Kidney tubule cell (primary cell): ENCODE data around the gene TFAP2C.
A peak's percentile ranks its signal among the peaks of the same experiment; 100 is the strongest.

Experiments used
- DNase-seq: peaks from one replicate; pipeline ENCODE4 v3.0.0-alpha.2; 2018; ENCODE audit warnings: low spot score

The TFAP2C gene

DNA sequence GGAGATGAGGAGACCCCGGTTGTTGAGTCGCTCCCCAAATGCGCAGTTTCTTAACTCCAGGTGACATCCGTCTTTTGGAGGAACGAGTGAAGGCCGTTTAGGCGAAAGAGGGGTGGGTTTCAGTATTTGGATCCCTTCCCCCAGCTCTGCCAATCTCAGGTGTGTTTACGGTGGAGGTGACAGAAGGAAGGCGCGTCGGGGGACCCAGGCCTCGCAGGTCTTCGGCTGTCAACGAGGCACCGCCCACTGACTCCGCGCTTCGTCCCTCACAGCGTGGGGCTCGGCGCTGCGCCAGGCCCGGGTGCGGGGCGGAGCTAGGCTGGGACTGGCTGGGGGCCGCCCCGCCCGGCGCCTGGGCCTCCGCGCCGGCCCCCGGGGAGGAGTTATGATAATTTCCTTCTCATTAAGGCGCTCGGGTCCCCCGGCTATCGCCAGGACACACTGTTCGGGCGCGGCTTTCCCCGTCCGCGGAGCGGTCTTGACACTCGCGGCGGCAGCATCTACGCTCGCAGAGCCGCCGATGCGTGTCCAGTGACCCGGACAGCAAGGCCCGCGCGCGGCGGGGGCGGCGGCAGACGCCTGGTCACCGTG, at the start of gene TFAP2C:
TFAP2C (plus strand) TSS at position 434 of the 591 bp plus-strand sequence. CDS start 239 bp downstream, outside the sequence.
- peak; percentile 65 for DNase-seq

GRCh38 chr20:56580226-56580625, 48.9 kb upstream of the TFAP2C start:
- DNase-seq: no peak

GRCh38 chr20:56581701-56582100, 47.4 kb upstream of the TFAP2C start:
- no peak for DNase-seq

DNA sequence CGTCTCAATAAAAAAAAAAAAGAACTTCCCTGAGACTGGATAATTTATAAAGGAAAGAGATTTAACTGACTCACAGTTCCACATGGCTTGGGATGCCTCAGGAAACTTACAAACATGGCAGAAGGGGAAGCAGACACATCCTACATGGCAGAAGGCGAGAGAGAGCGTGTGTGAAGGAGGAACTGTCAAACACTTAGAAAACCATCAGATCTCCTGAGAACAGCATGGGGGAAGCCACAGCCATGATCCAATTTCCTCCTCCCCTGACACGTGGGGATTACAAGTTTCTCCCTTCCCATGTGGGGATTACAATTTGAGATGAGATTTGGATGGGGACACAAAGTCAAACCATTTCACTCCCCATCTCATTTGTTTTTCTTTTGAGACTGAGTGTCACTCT, 46.6 kb upstream of the TFAP2C start:
- DNase-seq: no peak

DNA sequence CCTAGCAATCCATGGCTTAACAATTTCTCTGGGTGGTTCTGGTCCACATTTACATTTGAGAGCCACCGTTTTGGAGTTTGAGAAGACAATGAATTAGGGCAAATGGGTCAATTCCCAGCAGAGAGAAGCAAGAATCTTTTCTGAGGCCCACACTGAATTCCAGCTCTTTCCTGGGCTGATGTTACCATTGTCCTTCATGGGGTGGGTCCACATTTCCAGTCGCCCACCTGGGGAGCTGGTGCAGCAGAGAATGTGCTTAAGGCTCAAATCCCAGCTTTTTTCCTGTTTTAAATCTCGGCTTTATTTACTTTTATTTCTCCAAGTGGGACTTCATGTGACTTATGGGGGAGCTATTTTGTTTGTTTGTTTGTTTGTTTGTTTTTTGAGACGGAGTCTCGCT, 44.2 kb upstream of the TFAP2C start:
- no peak for DNase-seq

- no peak for DNase-seq
Observed at GRCh38 chr20:56587307-56588041, 41.6 kb upstream of the TFAP2C start.

DNA sequence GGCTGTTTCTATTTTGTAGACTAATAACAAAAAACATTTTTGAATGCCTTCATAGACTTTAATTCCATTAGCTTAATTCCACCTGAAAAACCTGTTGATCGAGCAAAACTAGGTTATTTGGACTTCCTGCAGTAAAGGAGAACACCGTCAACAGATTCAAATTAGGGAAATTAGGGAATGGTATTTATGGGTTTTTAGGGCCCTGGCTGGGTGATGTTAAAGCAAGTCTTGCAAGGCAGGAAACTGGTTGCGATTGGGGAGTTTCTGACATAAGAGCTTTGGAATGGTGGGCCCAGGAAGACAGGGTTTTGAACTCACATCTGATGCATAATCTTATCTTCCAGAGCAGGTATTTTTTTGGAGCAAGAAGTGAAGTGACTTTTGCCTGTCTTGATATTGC, 40.1 kb upstream of the TFAP2C start:
- DNase-seq: no peak

DNA sequence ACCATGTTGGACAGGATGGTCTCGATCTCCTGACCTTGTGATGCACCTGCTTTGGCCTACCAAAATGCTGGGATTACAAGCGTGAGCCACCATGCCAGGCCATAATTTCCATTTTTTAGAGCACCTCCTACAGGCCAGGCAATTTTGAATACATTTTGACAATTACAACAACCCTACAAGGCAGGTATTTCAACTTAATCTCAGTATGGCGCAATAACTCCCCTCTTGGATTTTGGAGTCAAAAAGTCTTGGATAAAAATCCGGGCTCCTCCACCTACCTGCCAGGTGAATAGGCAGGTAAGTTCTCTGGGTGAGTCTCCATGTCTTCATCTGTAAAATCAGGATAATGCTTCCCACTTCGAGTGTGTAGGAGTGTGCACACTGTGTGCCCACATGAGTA, 39.5 kb upstream of the TFAP2C start:
- DNase-seq: no peak

- DNase-seq: no peak
Observed at GRCh38 chr20:56590888-56591287, 38.2 kb upstream of the TFAP2C start.

DNA sequence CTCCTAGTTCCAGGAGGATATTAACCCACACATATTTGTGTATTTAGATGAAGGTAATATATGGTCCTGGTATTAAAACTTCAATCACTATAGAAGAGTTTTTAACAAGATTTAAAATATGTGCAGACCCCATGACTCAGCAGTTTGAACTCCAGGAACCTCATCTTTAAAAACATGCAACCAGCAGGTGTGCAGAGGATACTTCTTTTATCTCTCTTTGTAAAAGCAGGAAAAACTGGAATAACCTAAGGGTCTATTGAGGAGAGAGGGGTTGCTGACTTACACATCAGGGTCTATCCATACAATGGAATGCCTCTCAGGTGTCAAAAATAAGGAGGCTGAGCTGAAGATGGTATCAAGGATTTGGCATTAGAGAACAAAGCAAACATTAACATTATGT, 36.9 kb upstream of the TFAP2C start:
- no peak for DNase-seq

GRCh38 chr20:56592817-56593216, 36.3 kb upstream of the TFAP2C start:
- no peak for DNase-seq

- DNase-seq: no peak
Observed at GRCh38 chr20:56595746-56596475, 33.2 kb upstream of the TFAP2C start.

GRCh38 chr20:56601166-56601565, 27.9 kb upstream of the TFAP2C start:
- no peak for DNase-seq

DNA sequence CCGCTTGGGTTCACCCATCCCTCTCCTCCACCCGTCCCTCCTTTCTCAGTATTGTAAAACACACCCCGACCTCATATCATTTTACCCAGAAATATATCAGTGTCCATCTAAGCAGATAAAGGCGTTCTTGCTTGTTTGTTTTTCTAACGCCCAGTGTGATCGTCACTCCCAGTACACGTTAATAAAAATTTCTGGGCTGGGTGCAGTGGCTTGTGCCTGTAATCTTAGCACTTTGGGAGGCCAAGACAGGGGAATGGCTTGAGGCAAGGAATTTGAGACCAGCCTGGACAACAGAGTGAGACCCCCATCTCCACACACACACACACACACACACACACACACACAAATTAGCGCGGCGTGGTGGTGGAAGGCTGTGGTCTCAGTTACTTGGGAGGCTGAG, 24.4 kb upstream of the TFAP2C start:
- DNase-seq: no peak

GRCh38 chr20:56605261-56605996, 23.7 kb upstream of the TFAP2C start:
- DNase-seq: peak; percentile 20

GRCh38 chr20:56606174-56606945, 22.7 kb upstream of the TFAP2C start:
- peak; percentile 71 for DNase-seq

DNA sequence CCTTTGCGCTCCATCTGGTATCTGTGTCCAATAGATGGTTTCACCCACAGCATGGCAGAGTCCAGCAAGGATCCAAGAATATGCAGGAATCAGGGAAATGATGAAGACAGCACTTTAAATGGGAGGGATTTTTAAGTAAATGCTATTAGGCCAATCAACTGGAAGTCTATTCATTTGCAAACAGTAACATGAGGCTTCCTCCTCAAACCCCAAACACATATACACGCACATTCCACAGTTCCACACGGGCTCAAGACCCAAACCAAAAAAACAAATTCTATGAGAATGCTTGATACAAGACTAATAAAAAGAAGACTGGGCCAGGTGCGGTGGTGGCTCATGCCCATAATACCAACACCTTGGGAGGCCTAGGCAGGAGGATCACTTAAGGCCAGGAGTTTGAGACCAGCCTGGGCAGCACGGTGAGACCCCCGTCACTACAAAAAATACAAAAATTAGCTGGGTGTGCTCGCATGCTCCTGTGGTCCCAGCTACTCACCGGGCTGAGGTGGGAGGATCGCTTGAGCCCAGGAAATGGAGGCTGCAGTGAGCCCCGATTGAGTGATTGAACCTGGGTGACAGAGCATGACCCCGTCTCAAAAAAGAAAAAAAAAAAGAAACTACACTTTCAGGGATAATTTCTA, 21.9 kb upstream of the TFAP2C start:
- no peak for DNase-seq

- DNase-seq: no peak
Observed at GRCh38 chr20:56608376-56608775, 20.7 kb upstream of the TFAP2C start.

DNA sequence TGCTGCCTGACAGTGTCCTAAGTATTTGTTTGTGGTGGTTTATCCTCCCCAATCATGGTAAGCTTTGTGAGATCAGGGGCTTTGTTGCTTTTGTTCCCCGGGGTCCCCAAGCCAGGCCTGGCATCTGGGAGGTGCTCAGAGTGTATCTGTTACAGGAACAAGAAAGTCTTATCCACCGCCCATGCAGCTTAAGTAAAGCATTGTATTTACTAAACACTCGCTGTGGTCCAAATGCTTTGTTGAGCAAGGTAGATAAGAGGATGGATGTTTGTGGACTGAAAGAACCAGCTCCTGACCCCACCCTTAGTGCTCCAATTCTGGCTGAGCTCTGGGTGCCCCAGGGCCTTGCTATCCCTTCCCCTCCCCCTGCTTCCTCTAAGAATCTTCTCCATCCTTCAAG, 19.8 kb upstream of the TFAP2C start:
- no peak for DNase-seq

- DNase-seq: no peak
Observed at GRCh38 chr20:56610098-56610497, 19.0 kb upstream of the TFAP2C start.

DNA sequence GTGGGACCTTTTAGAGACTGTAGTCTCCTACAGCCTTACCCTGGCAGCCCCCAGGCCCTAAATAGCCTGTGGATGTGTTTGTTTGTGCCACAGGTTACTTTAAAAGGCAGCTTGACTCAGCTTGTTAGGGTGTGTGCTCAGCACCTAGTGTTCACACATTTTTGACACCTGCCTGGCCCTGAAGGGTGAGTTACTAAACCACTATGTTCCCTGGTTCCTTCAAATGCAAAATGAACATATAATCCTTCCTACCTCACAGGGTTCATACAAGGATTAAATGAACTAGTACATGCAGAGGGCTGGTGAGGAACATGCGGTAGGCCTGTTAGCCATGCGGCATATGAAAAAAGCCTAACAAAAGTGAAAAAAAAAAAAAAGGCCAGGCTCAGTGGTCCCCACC, 14.9 kb upstream of the TFAP2C start:
- DNase-seq: no peak
